ENCODE measurements around the gene CCDC157. TPM values are rescaled to one million over a fixed set of nuclear protein-coding genes. Genes with fewer than 3 reads are reported as not detected.

CCDC157 gene
- total RNA-seq, 4 donors from 2014 or later: 0.99 to 1.9 (median 1.5) TPM

- WGBS, 2 donors (ENCODE audit: low coverage in 1 of 2): 78 to 87% methylated on average over 3 to 10 of the region's 12 CpGs
- no peaks in the 10 kb centered on the region for H3K9me3 ChIP-seq
- no peaks in the 10 kb centered on the region for H3K27me3 ChIP-seq
- no peak overlapping the region for H3K4me3 ChIP-seq
- TF ChIP-seq POLR2AphosphoS5 (IDR thresholded peaks at IDR 0.05) (no peak), CTCF (IDR thresholded peaks at IDR 0.05) (no peak), POLR2A (IDR thresholded peaks at IDR 0.05) (no peak)
- H3K36me3 ChIP-seq: peaks cover 0 to 82% of the 10 kb centered on the region in 2 donors
- ATAC-seq: no peak
- no peak overlapping the region for H3K27ac ChIP-seq
- H3K4me1 ChIP-seq: peaks cover 0 to 6% (median 3%) of the 10 kb centered on the region in 3 donors
Observed at GRCh38 chr22:30381264-30381663, 24.5 kb downstream of the CCDC157 start.

GRCh38 chr22:30382340-30382739 is 25.5 kb downstream of the CCDC157 start:
- ATAC-seq: no peak
- no peak overlapping the region for H3K27ac ChIP-seq
- peaks cover 0 to 13% (median 8%) of the 10 kb centered on the region in 3 donors for H3K4me1 ChIP-seq
- TF ChIP-seq EP300 (IDR thresholded peaks at IDR 0.05): no peak
- no peak for TF ChIP-seq POLR2A (IDR thresholded peaks at IDR 0.05)
- no peak for TF ChIP-seq CTCF (IDR thresholded peaks at IDR 0.05)
- WGBS, 2 donors (ENCODE audit: low coverage in 1 of 2): 83 to 92% methylated on average over 1 to 2 of the region's 5 CpGs
- no peaks in the 10 kb centered on the region for H3K9me3 ChIP-seq
- peaks cover 0 to 71% of the 10 kb centered on the region in 2 donors for H3K36me3 ChIP-seq
- no peaks in the 10 kb centered on the region for H3K27me3 ChIP-seq
- no peak overlapping the region for H3K4me3 ChIP-seq

- WGBS, 2 donors (ENCODE audit: low coverage in 1 of 2): no CpG with 5 or more reads among the region's 3 CpGs
- Histone ChIP-seq H3K9me3 (no peaks in the 10 kb centered on the region), H3K27me3 (no peaks in the 10 kb centered on the region), H3K4me1 (peaks cover 0 to 20% (median 8%) of the 10 kb centered on the region in 3 donors), H3K36me3 (peaks cover 0 to 64% of the 10 kb centered on the region in 2 donors), H3K4me3 (no peak overlapping the region), H3K27ac (no peak overlapping the region)
- TF ChIP-seq POLR2A (IDR thresholded peaks at IDR 0.05) (no peak), CTCF (IDR thresholded peaks at IDR 0.05) (no peak), POLR2AphosphoS5 (IDR thresholded peaks at IDR 0.05) (no peak), EP300 (IDR thresholded peaks at IDR 0.05) (no peak)
- no peak for ATAC-seq
Observed at GRCh38 chr22:30383061-30383460, 26.3 kb downstream of the CCDC157 start.

GRCh38 chr22:30385942-30386341 is 29.1 kb downstream of the CCDC157 start:
- peak overlapping the region in 1 of 2 donors; percentile 65 for H3K4me3 ChIP-seq
- 83 to 100% methylated on average over 1 to 2 of the region's 10 CpGs for WGBS, 2 donors (ENCODE audit: low coverage in 1 of 2)

More at GRCh38 chr22:30385942-30386341, 29.1 kb downstream of the CCDC157 start:
- Histone ChIP-seq H3K36me3 (peaks cover 0 to 40% of the 10 kb centered on the region in 2 donors), H3K4me1 (peaks cover 0 to 20% (median 8%) of the 10 kb centered on the region in 3 donors), H3K9me3 (no peaks in the 10 kb centered on the region), H3K27me3 (no peaks in the 10 kb centered on the region), H3K27ac (peak overlapping the region in 1 of 4 donors; percentile 85)
- TF ChIP-seq CTCF (IDR thresholded peaks at IDR 0.05): no peak
- TF ChIP-seq EP300 (IDR thresholded peaks at IDR 0.05): no peak
- no peak for TF ChIP-seq POLR2AphosphoS5 (IDR thresholded peaks at IDR 0.05)
- TF ChIP-seq POLR2A (IDR thresholded peaks at IDR 0.05): no peak
- no peak for ATAC-seq

Data from gastroesophageal sphincter (tissue), 4 donors.